K562 (cell line): ENCODE results near the gene UBASH3A. TPM values are rescaled to one million over a fixed set of nuclear protein-coding genes. Genes with fewer than 3 reads are reported as not detected.

ENCODE experiments used
- ATF4 ChIP-seq: fragments of 450-650 bp; formaldehyde crosslinking; IDR thresholded peaks from 2 replicates; pipeline ENCODE4 v1.4.0; 2022; ENCODE audit warnings: mild to moderate bottlenecking, moderate library complexity
- ATF6 ChIP-seq: sonication (generic); formaldehyde crosslinking; IDR thresholded peaks from 2 replicates; pipeline ENCODE4 v1.4.0; 2020; ENCODE audit warnings: mild to moderate bottlenecking, missing genetic modification reagents
- ATF7 ChIP-seq: fragments of 450-650 bp; IDR thresholded peaks from 2 replicates; pipeline ENCODE4 v1.7.1; 2014; ENCODE audit warnings: mild to moderate bottlenecking, moderate library complexity
- BHLHE40 ChIP-seq: IDR thresholded peaks from 2 replicates; pipeline ENCODE4 v1.6.1; 2011; ENCODE audit warnings: low read length, improper control_type of control experiment
- DEAF1 ChIP-seq: fragments of 450-650 bp; formaldehyde crosslinking; IDR thresholded peaks from 2 replicates; pipeline ENCODE4 v1.4.0; 2020; ENCODE audit warnings: mild to moderate bottlenecking, moderate library complexity
- ETS2 ChIP-seq: IDR thresholded peaks from 2 replicates; pipeline ENCODE4 v1.6.1; 2016; ENCODE audit warnings: borderline replicate concordance, missing genetic modification characterization, mild to moderate bottlenecking, moderate library complexity, missing compliant biosample characterization; ENCODE audit not compliant: poor library complexity, severe bottlenecking
- HMBOX1 ChIP-seq: sonication (generic); IDR thresholded peaks from 2 replicates; pipeline ENCODE4 v1.6.1; 2016
- RAD21 ChIP-seq, 2 experiments: fragments of 250-450 bp in 1 of 2; fragments of 450-650 bp in 1 of 2; sonication (Bioruptor Pico) in 1 of 2; formaldehyde crosslinking in 1 of 2; IDR thresholded peaks in 1 of 2; conservative IDR thresholded peaks in 1 of 2; 2 replicates each; pipeline versions ENCODE4 v1.4.0 to v1.8.0; 2020 to 2022; ENCODE audit warnings: mild to moderate bottlenecking in 2 of 2, moderate library complexity in 1 of 2
- SMC3 ChIP-seq: conservative IDR thresholded peaks from 2 replicates; pipeline ENCODE4 v1.6.1; 2011; ENCODE audit warnings: low read depth, low read length, improper control_type of control experiment; ENCODE audit not compliant: insufficient read depth
- SNRNP70 ChIP-seq: fragments of 200-400 bp; formaldehyde crosslinking; optimal IDR thresholded peaks from 2 replicates; pipeline ENCODE3; 2017; ENCODE audit warnings: low read depth, low read length
- TAF9B ChIP-seq: fragments of 450-650 bp; IDR thresholded peaks from 2 replicates; pipeline ENCODE4 v1.6.1; 2018; ENCODE audit warnings: mild to moderate bottlenecking; ENCODE audit not compliant: partially characterized antibody
- YY1 ChIP-seq, 3 experiments: IDR thresholded peaks; 2 replicates each; pipeline ENCODE4 v1.6.1; 2011; ENCODE audit warnings: low read length in 2 of 3, mild to moderate bottlenecking in 2 of 3, moderate library complexity in 2 of 3, borderline replicate concordance in 1 of 3, control low read depth in 1 of 3, low read depth in 1 of 3; ENCODE audit not compliant: insufficient read depth in 3 of 3, insufficient replicate concordance in 2 of 3, control insufficient read depth in 1 of 3, insufficient read length in 1 of 3; ENCODE audit errors: extremely low read depth in 1 of 3
- ZBTB34 ChIP-seq: fragments of 250-450 bp; sonication (Bioruptor Pico); IDR thresholded peaks from 2 replicates; pipeline ENCODE4 v1.8.0; 2021; ENCODE audit warnings: mild to moderate bottlenecking, moderate library complexity
- ZSCAN29 ChIP-seq: fragments of 450-650 bp; IDR thresholded peaks from 2 replicates; pipeline ENCODE4 v1.6.1; 2017
- polyA plus RNA-seq, 8 experiments: library from polyadenylated mRNA; depleted of rRNA in 4 of 8; stranded (reverse) in 5 of 8; unstranded in 3 of 8; fragments of >200 nt; fragmentation: Nextera tagmentation in 2 of 8; fragmentation: Illumina TruSeq in 1 of 8; extraction: Ambion mirVana in 2 of 8; extraction: Trizol in 1 of 8; gene quantifications; 2 replicates each; pipeline versions ENCODE4 v1.2.1 to v1.2.3, GENCODE V29; 2011 to 2014; ENCODE audit warnings: inconsistent platforms in 1 of 8, missing spikeins in 1 of 8
- total RNA-seq, 7 experiments: library from RNA; depleted of rRNA in 6 of 7; stranded (reverse); fragments of >200 nt in 6 of 7; fragmentation: Illumina TruSeq in 2 of 7; extraction: Trizol in 2 of 7; gene quantifications; 2 replicates each; pipeline versions ENCODE4 v1.2.1 to v1.2.3, GENCODE V29; 2011 to 2021; ENCODE audit warnings: low replicate concordance in 1 of 7
- TF ChIP-seq, protein P1 (sequence below): sonication (generic); formaldehyde crosslinking; IDR thresholded peaks from 2 replicates; pipeline ENCODE4 v1.8.0; 2022; ENCODE audit warnings: mild to moderate bottlenecking, missing genetic modification reagents, borderline replicate concordance

The UBASH3A gene
- total and polyA plus RNA-seq, 9 of the 15 experiments (the other 6 are each of a cell fraction or from before 2014, with no cell fraction given), result 0.23 to 1.8 (median 1.1) TPM

- TF ChIP-seq ZBTB34 (CRISPR knock-in tag) (peak; percentile 88), ATF4 (CRISPR knock-in tag) (0 out of 2 replicates have a peak, but pooled peaks have one; percentile 5), RAD21 (CRISPR knock-in tag; conservative IDR thresholded peaks at IDR 0.05 in 1 of 2, IDR thresholded peaks at IDR 0.05 in 1 of 2) (peak; percentile 64 to 74), ATF7 (peak; percentile 66; the same call in 1 of the 2 replicates), ATF6 (CRISPR knock-in tag) (0 out of 2 replicates have a peak, but pooled peaks have one; percentile 38), BHLHE40 (peak; percentile 46; the same call in 1 of the 2 replicates), HMBOX1 (peak; percentile 51; the same call in 1 of the 2 replicates), YY1 (IDR thresholded peaks at IDR 0.05; ENCODE audit: borderline replicate concordance in 1 of 3, control insufficient read depth in 1 of 3, extremely low read depth in 1 of 3, insufficient read depth in 3 of 3, insufficient read length in 1 of 3, insufficient replicate concordance in 2 of 3, low read depth in 1 of 3, low read length in 2 of 3) (peak in 1 of 3 experiments; percentile 59), SMC3 (peak; percentile 50; the same call in 1 of the 2 replicates), SNRNP70 (no peak), TAF9B (no peak), ETS2 (tag) (no peak), ZSCAN29 (no peak), DEAF1 (CRISPR knock-in tag) (peak; percentile 39; the same call in 1 of the 2 replicates)
- TF ChIP-seq, protein P1, sequence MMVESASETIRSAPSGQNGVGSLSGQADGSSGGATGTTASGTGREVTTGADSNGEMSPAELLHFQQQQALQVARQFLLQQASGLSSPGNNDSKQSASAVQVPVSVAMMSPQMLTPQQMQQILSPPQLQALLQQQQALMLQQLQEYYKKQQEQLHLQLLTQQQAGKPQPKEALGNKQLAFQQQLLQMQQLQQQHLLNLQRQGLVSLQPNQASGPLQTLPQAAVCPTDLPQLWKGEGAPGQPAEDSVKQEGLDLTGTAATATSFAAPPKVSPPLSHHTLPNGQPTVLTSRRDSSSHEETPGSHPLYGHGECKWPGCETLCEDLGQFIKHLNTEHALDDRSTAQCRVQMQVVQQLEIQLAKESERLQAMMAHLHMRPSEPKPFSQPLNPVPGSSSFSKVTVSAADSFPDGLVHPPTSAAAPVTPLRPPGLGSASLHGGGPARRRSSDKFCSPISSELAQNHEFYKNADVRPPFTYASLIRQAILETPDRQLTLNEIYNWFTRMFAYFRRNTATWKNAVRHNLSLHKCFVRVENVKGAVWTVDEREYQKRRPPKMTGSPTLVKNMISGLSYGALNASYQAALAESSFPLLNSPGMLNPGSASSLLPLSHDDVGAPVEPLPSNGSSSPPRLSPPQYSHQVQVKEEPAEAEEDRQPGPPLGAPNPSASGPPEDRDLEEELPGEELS (CRISPR knock-in tag), result no peak
These were observed 63.7 kb downstream of the UBASH3A start (continued) for GRCh38 chr21:42467140-42467983.
